ENCODE data around the gene COBLL1. TPM values are rescaled to one million over a fixed set of nuclear protein-coding genes. Genes with fewer than 3 reads are reported as not detected.

COBLL1 gene
- total RNA-seq, 1 experiment from 2014 or later = 5.9 TPM

GRCh38 chr2:164836907-164837306, 4.7 kb downstream of the COBLL1 start:
- Histone ChIP-seq H2AFZ (ENCODE audit: low read length) (no peak overlapping the region), H3K27ac (ENCODE audit: insufficient read length, low read depth, low read length) (no peak overlapping the region), H3K14ac (ENCODE audit: insufficient read depth, low read length) (no peak overlapping the region), H3K27me3 (ENCODE audit: insufficient read depth, low read length) (no peaks in the 10 kb centered on the region; the same call in 1 of the 2 replicates), H2BK20ac (ENCODE audit: low read depth, low read length, poor library complexity, severe bottlenecking) (no peak overlapping the region), H3K23ac (ENCODE audit: insufficient read length, low read depth, low read length) (no peak overlapping the region), H3K23me2 (ENCODE audit: insufficient read length, low read depth, low read length, poor library complexity, severe bottlenecking) (peaks cover 8% of the 10 kb centered on the region), H2BK15ac (ENCODE audit: low read depth, low read length) (no peak overlapping the region), H4K8ac (replicated peaks; ENCODE audit: insufficient read length, low read depth, low read length) (no peak overlapping the region), H3T11ph (ENCODE audit: low read length) (no peak overlapping the region), H2BK5ac (ENCODE audit: insufficient read length, low read length) (no peak overlapping the region), H3K56ac (ENCODE audit: insufficient read length, low read depth, low read length) (no peak overlapping the region), H3K18ac (ENCODE audit: insufficient read length, low read depth, low read length) (no peak overlapping the region), H2BK12ac (ENCODE audit: insufficient read length, low read depth, low read length) (no peak overlapping the region), H3K9me3 (ENCODE audit: control insufficient read depth, low read depth, low read length) (no peaks in the 10 kb centered on the region), H3K4me2 (ENCODE audit: insufficient read depth, insufficient read length, low read length) (no peak overlapping the region), H3K79me1 (ENCODE audit: insufficient read depth, low read depth, low read length, poor library complexity, severe bottlenecking) (no peaks in the 10 kb centered on the region), H2AK5ac (ENCODE audit: insufficient read length, low read length) (no peak overlapping the region), H3K9ac (ENCODE audit: extremely low read depth, insufficient read length, low read length) (no peak overlapping the region), H4K5ac (ENCODE audit: insufficient read length, low read depth, low read length) (no peak overlapping the region), H3K4me1 (ENCODE audit: insufficient read depth, low read length) (no peaks in the 10 kb centered on the region), H3K4ac (ENCODE audit: low read depth, low read length) (no peak overlapping the region), H4K20me1 (ENCODE audit: control insufficient read depth, insufficient read depth, insufficient read length) (no peaks in the 10 kb centered on the region), H4K91ac (ENCODE audit: insufficient read length, low read depth, low read length) (no peak overlapping the region), H3K79me2 (ENCODE audit: insufficient read depth, low read length) (no peaks in the 10 kb centered on the region), H2BK120ac (ENCODE audit: low read depth, low read length, poor library complexity, severe bottlenecking) (no peak overlapping the region)
- no peak for DNase-seq
- H3K36me3 Mint-ChIP-seq (ENCODE audit: insufficient read depth in 1 of 3, low read depth in 3 of 3) = no peaks in the 10 kb centered on the region
- no CpG with 5 or more reads among the region's 3 CpGs for WGBS (ENCODE audit: extremely low coverage, insufficient read length, low lambda C conversion rate)
- no peak overlapping the region for H3K27ac Mint-ChIP-seq
- H3K9me3 Mint-ChIP-seq = no peaks in the 10 kb centered on the region; a peak in 1 of 5 replicates
- peaks cover 11 to 17% of the 10 kb centered on the region in 2 experiments for H3K4me1 Mint-ChIP-seq
- no peak overlapping the region for H3K4me3 Mint-ChIP-seq
- peaks cover 16% of the 10 kb centered on the region for H3K27me3 Mint-ChIP-seq (ENCODE audit: low read depth)
- no peak for TF ChIP-seq CTCF (conservative IDR thresholded peaks at IDR 0.05)
